Heart right ventricle (tissue), 16 donors: Measurements from ENCODE around the gene KLHL2. TPM values are rescaled to one million over a fixed set of nuclear protein-coding genes. Genes with fewer than 3 reads are reported as not detected.
"Not testable (repeated sequence)": the region's sequence is repeated elsewhere in the genome, so short reads cannot be mapped to it uniquely, and the experiment has no call there.

Source experiments
- ATAC-seq, 8 donors: fragments of 200-7000 bp; cut with Tn5 transposase; one replicate each; pipeline ENCODE4 v1.9.1; 2020; ENCODE audit warnings: mild to moderate bottlenecking in 8 of 8, moderate library complexity in 8 of 8, moderate number of reproducible peaks in 1 of 8
- DNase-seq, 2 donors: peaks; one replicate each; pipeline ENCODE4 v3.0.0-alpha.2; 2020
- H3K27ac ChIP-seq, 10 donors: fragments of 200-600 bp; sonication (generic) in 2 of 10; one replicate each; pipeline versions ENCODE4 v1.5.0 to v1.8.0; 2020 to 2022; ENCODE audit warnings: mild to moderate bottlenecking in 3 of 10
- H3K27me3 ChIP-seq, 7 donors: fragments of 200-600 bp; one replicate each; pipeline ENCODE4 v1.8.0; 2021 to 2022; ENCODE audit warnings: mild to moderate bottlenecking in 2 of 7
- H3K36me3 ChIP-seq, 9 donors: fragments of 200-600 bp; sonication (generic) in 1 of 9; one replicate each; pipeline versions ENCODE4 v1.5.0 to v1.8.0; 2020 to 2022; ENCODE audit warnings: mild to moderate bottlenecking in 2 of 9
- H3K4me1 ChIP-seq, 9 donors: fragments of 200-600 bp; sonication (generic) in 1 of 9; one replicate each; pipeline versions ENCODE4 v1.5.0 to v1.8.0; 2020 to 2022; ENCODE audit warnings: mild to moderate bottlenecking in 4 of 9
- H3K4me3 ChIP-seq, 10 donors: fragments of 200-600 bp; sonication (generic) in 2 of 10; one replicate each; pipeline versions ENCODE4 v1.5.0 to v1.8.0; 2020 to 2022; ENCODE audit warnings: mild to moderate bottlenecking in 7 of 10, moderate library complexity in 2 of 10
- H3K9me3 ChIP-seq, 11 donors: fragments of 200-600 bp in 10 of 11; sonication (generic) in 2 of 11; one replicate each; pipeline versions ENCODE4 v1.5.0 to v1.8.0; 2013 to 2022; ENCODE audit warnings: mild to moderate bottlenecking in 2 of 11, control low read depth in 1 of 11, moderate library complexity in 1 of 11
- WGBS, 2 donors: extraction: QIAGEN DNeasy Blood & Tissue Kit; methylation state at CpG; one replicate each; pipeline ENCODE4 v1.1.7; 2013; ENCODE audit warnings: inconsistent platforms in 1 of 2; 5-methylcytosine and 5-hydroxymethylcytosine counted together
- intact Hi-C, 10 donors: fragments of 100-400 bp; cut with DNase I; formaldehyde crosslinking; loops; one replicate each; pipeline versions ENCODE4 v1.11.1 to v1.14.2; 2022
- polyA plus RNA-seq, 2 donors: library from polyadenylated mRNA; stranded (reverse); fragments of 200-250 nt; gene quantifications; one replicate each; pipeline ENCODE4 v1.2.3, GENCODE V29; 2013
- total RNA-seq, 10 donors: library from RNA; stranded (reverse); fragmentation: NEBNext Ultra II Directional in 3 of 10; extraction: Animal tissue kit (Norgen Biotek cat#: 25700) in 3 of 10; gene quantifications; one replicate each; pipeline versions ENCODE4 v1.2.1 to v1.2.4, GENCODE V29; 2021 to 2023
- TF ChIP-seq, protein P1 (sequence below), 9 donors: fragments of 200-600 bp; sonication (generic) in 2 of 9; IDR thresholded peaks; one replicate each; pipeline versions ENCODE4 v1.5.0 to v1.8.0; 2021 to 2022; ENCODE audit warnings: antibody characterized with exemption in 9 of 9, mild to moderate bottlenecking in 5 of 9, moderate library complexity in 1 of 9
- donor health status: Arrhythmogenic right ventricular cardiomyopathy.
- donor health status: ischemic (EF 13 %, LVEDD 7.1; RV severe dilation, severe dysfunction).
- donor health status: healthy with polysubstance abuse.
- donor health status: DM: no; HTN: yes; CAD: no.
- donor health status: DM: no; HTN: no; CAD: no.
- donor health status: ischemic (EF 25% LVEDD 6.9; RV normal size, moderate dysfunction).
- donor health status: ischemic (EF 25% LVEDD 5.7; RV mildly dilated, moderate dysfunction).
- donor health status: healthy.
- donor health status: DM: yes; HTN: yes; CAD: no.
- donor health status: Ischemic cardiomyopathy.
- donor health status: ischemic (EF 35%, LVEDD 5.7; RV mildly dilated, moderate dysfunction).
- donor health status: nonischemic (EF 11% LVEDD 7.7; RV severe dilation, severe dysfunction).
- donor health status: DM: yes; HTN: yes; CAD: no.
- donor health status: PGD.
- donor health status: ischemic (EF 29% LVEDD 5.4; RV normal size, mild dysfunction).
- donor health status: nonischemic (EF 23%, LVEDD 6.1; RV moderate dilation, normal function).

Gene KLHL2
- total and polyA plus RNA-seq, 12 donors = 6.0 to 14.7 (median 10.9) TPM

DNA sequence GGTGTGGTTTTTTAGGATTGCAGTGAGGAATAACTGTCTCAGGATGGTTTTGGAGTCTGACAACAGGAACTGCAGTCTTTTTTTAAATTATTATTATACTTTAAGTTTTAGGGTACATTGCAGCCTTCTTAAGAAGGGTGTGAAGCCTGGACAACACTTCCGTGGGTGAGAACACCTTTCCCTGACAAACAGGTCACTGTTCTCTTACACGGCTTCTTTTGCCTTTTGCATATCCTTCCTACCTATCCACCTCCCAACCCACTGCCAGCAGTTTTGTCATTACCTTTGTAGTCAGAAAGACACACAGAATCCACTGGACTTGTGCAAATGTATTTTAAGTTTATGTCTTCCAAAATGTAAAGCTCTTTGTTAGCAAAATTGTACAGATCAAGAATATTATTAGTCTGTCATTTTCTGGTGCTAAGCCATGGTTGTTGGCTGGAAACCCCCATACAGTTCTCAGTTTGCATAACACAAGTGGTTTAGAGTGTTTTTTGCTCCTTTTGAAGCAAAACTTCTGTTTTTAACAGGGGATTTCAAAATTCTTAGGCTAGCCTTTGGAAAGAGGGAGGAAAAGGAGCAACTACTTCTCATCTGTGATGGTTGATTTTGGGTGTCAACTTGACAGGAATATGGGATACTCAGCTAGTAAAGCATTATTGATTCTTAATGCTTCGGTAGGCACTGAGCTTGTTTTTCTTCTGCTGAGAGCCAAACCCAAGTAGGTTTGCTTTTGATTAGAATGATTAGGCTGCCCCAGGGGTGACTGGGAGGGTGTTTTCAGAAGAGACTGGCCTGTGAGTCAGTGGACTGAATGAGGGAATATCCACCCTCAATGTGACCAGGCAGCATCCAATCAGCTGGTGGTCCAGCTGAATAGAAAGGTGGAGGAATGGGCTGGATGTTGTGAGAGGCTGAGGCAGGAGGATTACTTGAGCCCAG lies 29.4 kb upstream of the KLHL2 start:
- H3K27ac ChIP-seq = no peak overlapping the region
- TF ChIP-seq, protein P1, sequence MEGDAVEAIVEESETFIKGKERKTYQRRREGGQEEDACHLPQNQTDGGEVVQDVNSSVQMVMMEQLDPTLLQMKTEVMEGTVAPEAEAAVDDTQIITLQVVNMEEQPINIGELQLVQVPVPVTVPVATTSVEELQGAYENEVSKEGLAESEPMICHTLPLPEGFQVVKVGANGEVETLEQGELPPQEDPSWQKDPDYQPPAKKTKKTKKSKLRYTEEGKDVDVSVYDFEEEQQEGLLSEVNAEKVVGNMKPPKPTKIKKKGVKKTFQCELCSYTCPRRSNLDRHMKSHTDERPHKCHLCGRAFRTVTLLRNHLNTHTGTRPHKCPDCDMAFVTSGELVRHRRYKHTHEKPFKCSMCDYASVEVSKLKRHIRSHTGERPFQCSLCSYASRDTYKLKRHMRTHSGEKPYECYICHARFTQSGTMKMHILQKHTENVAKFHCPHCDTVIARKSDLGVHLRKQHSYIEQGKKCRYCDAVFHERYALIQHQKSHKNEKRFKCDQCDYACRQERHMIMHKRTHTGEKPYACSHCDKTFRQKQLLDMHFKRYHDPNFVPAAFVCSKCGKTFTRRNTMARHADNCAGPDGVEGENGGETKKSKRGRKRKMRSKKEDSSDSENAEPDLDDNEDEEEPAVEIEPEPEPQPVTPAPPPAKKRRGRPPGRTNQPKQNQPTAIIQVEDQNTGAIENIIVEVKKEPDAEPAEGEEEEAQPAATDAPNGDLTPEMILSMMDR (IDR thresholded peaks at IDR 0.05) = no peak
- intact Hi-C loops = loop anchor here in 1 of 10 donors (2.0 kb wide), 1 partner anchor 25 kb away; no protein-coding TSS in a partner anchor
- no peak for DNase-seq
- no peaks in the 10 kb centered on the region for H3K36me3 ChIP-seq
- ATAC-seq = no peak
- WGBS, 2 donors = 66 to 68% methylated on average over 3 of the region's 3 CpGs
- H3K4me3 ChIP-seq = no peak overlapping the region
- H3K27me3 ChIP-seq = no peaks in the 10 kb centered on the region
- no peaks in the 10 kb centered on the region for H3K4me1 ChIP-seq
- peaks cover 0 to 9% (median 0%) of the 10 kb centered on the region in 11 donors for H3K9me3 ChIP-seq

DNA sequence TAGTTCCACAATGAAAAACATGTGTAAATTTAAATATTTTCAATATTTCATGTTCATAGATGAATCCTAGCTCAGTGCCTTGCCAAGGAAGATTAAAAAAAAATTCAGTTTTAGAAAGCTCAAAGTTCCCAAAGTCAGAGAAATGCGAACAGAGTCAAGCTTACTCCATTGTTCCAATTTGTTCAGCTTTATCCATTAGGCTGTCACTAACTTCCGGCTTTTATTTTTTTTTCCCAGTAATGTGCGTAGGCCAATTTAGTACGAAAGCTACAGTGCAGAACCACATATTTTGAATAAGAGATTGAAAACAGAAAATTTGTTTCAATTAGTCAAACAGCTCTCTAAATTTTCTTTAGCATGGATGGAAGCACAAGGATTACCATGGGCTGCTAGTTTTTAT lies 23.1 kb upstream of the KLHL2 start:
- no peak for DNase-seq
- 53 to 71% methylated on average over 4 of the region's 4 CpGs for WGBS, 2 donors
- ATAC-seq = no peak
- no peaks in the 10 kb centered on the region for H3K27me3 ChIP-seq
- H3K27ac ChIP-seq = no peak overlapping the region
- no peak overlapping the region for H3K4me3 ChIP-seq
- H3K9me3 ChIP-seq = no peaks in the 10 kb centered on the region
- H3K4me1 ChIP-seq = no peaks in the 10 kb centered on the region
- TF ChIP-seq, protein P1 (IDR thresholded peaks at IDR 0.05) = no peak
- H3K36me3 ChIP-seq = no peaks in the 10 kb centered on the region
- intact Hi-C loops = no loop called here

DNA sequence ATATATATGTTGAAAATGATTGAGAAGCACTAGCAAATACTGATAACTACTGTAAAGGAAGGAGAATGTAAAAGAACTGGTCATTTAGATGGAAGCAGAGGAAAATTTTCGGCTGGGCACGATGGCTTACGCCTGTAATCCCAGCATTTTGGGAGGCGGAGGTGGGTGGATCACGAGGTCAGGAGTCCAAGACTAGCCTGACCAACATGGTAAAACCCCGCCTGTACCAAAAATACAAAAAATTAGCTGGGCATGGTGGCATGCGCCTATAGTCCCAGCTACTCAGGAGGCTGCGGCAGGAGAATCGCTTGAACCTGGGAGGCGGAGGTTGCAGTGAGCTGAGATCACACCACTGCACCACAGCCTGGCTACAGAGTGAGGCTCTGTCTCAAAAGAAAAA lies 22.4 kb upstream of the KLHL2 start:
- 95 to 98% methylated on average over 10 of the region's 10 CpGs for WGBS, 2 donors
- H3K27me3 ChIP-seq, H3K27ac ChIP-seq, H3K4me3 ChIP-seq, intact Hi-C loops, ATAC-seq, DNase-seq, H3K9me3 ChIP-seq, H3K4me1 ChIP-seq, H3K36me3 ChIP-seq: not testable (repeated sequence)

DNA sequence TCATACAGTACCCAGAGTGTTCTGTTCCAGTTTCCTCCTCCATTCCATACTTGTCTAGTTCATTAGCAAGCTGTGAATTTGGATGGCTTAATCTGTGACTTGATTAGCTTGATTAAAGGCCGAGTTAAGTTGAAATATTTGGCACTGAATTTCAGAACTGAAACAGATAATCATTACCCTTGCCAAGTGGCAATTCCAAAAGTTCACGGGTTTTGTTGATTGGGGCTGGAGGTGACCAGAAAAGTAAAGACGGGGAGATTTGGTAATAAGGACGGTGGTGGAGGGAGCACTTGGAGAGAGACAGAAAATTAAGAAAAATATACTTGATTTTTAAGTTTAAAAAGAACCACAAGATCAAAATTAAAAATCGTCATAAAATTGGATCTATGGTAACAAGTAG lies 21.9 kb upstream of the KLHL2 start:
- TF ChIP-seq, protein P1 (IDR thresholded peaks at IDR 0.05) = no peak
- 75 to 78% methylated on average over 5 of the region's 5 CpGs for WGBS, 2 donors
- no peak for ATAC-seq

More for the DNA sequence above, 21.9 kb upstream of the KLHL2 start:
- no peak for DNase-seq
- no peak overlapping the region for H3K4me3 ChIP-seq
- intact Hi-C loops = no loop called here
- no peak overlapping the region for H3K27ac ChIP-seq
- no peaks in the 10 kb centered on the region for H3K4me1 ChIP-seq
- H3K9me3 ChIP-seq = no peaks in the 10 kb centered on the region
- H3K27me3 ChIP-seq = no peaks in the 10 kb centered on the region
- no peaks in the 10 kb centered on the region for H3K36me3 ChIP-seq
